ENCODE results near the gene ABCC9.

DNA sequence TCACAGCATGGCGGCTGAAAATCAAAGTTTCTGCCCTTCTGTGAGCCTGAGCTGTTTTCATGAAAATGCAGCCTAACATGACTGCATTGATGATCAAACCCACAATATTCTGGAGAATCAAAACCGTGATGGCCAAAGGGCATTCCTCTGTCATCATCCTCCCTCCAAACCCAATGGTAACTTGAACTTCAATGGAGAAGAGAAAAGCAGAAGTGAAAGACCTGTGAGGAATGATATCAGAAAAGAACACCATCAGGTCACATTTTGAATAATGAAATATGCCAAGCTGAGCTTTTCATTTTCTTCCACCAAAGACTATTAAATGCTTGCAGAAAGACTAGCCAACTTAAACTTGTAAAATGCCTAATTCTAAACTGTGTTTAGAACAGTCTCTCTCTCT is 174.8 kb downstream of the ABCC9 start:
- TF ChIP-seq HDGF (IDR thresholded peaks at IDR 0.05; ENCODE audit: borderline replicate concordance) = no peak
- TF ChIP-seq, protein P1, sequence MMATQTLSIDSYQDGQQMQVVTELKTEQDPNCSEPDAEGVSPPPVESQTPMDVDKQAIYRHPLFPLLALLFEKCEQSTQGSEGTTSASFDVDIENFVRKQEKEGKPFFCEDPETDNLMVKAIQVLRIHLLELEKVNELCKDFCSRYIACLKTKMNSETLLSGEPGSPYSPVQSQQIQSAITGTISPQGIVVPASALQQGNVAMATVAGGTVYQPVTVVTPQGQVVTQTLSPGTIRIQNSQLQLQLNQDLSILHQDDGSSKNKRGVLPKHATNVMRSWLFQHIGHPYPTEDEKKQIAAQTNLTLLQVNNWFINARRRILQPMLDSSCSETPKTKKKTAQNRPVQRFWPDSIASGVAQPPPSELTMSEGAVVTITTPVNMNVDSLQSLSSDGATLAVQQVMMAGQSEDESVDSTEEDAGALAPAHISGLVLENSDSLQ (IDR thresholded peaks at IDR 0.05) = no peak
- TF ChIP-seq L3MBTL2 (conservative IDR thresholded peaks at IDR 0.05) = no peak
- no peak for TF ChIP-seq SP1 (IDR thresholded peaks at IDR 0.05)
- TF ChIP-seq TARDBP (IDR thresholded peaks at IDR 0.05) = no peak

Measured in HEK293T (cell line).